GM18507 (cell line): Measurements from ENCODE around the gene CDK6.
A peak's percentile ranks its signal among the peaks of the same experiment; 100 is the strongest.
"Not testable (repeated sequence)": the region's sequence is repeated elsewhere in the genome, so short reads cannot be mapped to it uniquely, and the experiment has no call there.

Experiments
- DNase-seq: peaks from one replicate; pipeline ENCODE4 v3.0.0; 2011; ENCODE audit warnings: low read depth; ENCODE audit not compliant: insufficient read length; ENCODE audit errors: extremely low spot score
- FAIRE-seq: peaks from 2 replicates; lab custom pipeline; 2011; peaks lifted over from hg19 to GRCh38; lab: Jason Lieb, UNC

The CDK6 gene

GRCh38 chr7:92836489-92836999, at the start of gene CDK6:
CDK6 (minus strand) TSS chr7:92836573; CDS start chr7:92833323, 3,250 bp downstream.
- DNase-seq (peak; percentile 45), FAIRE-seq (peak; percentile 59)

DNA sequence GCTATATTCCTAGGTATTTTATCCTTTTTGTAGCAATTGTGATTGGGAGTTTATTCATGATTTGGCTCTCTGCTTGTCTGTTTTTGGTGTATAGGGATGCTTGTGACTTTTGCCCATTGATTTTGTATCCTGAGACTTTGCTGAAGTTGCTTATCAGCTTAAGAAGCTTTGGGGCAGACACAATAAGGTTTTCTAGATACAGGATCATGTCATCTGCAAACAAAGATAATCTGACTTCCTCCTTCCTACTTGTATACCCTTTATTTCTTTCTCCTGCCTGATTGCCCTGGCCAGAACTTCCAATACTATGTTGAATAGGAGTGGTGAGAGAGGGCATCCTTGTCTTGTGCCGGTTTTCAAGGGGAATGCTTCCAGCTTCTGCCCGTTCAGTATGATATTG, 49.7 kb upstream of the CDK6 start:
- not testable (repeated sequence) for FAIRE-seq, DNase-seq

GRCh38 chr7:92884218-92884617, 47.8 kb upstream of the CDK6 start:
- FAIRE-seq (no peak), DNase-seq (no peak)

DNA sequence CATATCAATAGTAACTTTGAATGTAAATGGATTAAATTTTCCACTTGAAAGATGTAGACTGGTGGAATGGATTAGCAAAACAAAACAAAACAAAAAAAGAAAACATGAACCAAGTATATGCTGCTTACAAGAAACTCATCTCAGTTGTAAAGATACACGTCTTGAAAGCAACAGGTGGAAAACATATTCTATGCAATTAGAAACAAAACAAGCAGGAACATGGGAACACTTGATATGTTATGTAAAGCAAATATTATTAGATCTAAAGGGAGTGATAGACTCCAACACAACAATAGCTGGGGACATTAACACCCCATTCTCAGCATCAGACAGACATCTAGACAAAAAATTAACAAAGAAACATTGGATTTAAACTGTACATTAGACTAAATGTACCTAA, 46.4 kb upstream of the CDK6 start:
- DNase-seq (no peak), FAIRE-seq (no peak)

GRCh38 chr7:92881091-92881485, 44.7 kb upstream of the CDK6 start:
- no peak for FAIRE-seq
- DNase-seq = no peak

DNA sequence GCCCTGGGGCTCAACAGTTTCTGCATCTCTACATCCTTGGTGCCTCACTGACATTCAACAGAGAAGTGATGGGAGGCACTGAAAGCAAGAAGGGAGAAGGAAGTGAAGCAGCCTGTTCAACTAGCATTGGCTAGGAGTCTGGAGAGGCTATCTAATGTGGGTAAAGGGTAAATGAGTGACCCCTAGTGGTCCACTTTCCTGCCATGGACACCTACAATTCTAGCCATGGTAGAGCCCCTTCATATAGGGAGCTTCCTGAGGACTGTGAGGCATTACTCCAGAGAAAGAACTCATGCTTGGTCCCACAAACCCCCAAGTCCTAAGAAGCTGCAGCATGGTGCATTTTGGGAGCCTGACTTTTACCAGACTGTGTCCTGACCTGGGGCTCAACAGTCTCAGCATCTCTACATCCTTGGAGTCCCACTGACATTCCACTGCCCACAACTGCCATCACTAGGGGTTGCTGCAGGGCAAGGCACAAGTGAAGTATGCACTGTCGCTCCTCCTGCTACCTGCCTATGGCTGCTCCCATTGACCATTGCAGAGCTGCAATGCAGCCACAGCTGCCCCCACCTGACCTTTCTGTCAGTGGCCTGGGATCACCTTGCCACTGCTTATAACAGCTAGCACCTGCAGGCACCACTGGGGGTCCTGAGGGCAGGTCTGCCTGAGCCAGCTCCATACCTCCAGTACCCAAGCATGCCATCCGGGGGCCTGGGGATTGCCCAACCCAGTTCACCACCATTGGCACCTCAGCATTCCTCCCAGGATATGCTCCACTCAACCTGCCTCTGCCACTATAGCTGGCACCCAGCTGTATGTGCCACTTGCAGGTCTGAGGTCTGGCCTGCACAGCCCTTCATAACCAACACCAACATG, 44.1 kb upstream of the CDK6 start:
- FAIRE-seq = peak; percentile 21
- DNase-seq = no peak

DNA sequence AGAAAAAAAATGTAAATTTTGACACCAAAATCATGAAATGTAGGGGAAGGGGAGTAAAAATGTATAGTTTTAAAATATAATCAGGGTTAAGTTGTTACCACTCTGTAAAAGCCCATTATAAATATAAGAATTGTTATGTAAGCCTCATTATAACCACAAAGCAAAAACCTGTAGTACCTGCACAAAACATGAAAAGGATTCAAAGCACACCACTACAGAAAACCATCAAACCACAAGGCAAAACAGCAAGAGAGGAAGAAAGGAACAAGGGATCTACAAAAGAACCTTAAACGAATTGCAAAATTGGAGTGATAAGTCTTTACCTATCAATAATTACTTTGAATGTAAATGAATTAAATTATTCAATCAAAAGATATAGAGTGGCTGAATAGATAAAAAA, 41.0 kb upstream of the CDK6 start:
- no peak for FAIRE-seq
- DNase-seq = no peak

DNA sequence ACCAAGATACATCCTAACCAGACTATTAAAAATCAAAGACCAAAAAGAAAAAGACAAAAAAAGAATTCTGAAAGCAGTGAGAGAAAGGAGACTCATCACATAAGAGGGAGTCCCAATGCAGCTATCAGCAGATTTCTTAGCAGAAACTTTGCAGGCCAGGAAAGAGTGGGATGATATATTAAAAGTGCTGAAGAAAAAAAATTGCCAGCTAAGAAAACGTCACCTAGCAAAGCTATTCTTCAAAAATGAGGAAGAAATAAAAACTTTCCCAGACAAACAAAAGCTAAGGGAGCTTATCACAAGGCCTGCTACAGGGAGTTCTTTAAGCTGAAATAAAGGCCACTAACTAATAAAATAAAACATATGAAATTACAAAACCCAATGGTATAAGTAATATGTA, 40.5 kb upstream of the CDK6 start:
- FAIRE-seq (no peak), DNase-seq (no peak)

DNA sequence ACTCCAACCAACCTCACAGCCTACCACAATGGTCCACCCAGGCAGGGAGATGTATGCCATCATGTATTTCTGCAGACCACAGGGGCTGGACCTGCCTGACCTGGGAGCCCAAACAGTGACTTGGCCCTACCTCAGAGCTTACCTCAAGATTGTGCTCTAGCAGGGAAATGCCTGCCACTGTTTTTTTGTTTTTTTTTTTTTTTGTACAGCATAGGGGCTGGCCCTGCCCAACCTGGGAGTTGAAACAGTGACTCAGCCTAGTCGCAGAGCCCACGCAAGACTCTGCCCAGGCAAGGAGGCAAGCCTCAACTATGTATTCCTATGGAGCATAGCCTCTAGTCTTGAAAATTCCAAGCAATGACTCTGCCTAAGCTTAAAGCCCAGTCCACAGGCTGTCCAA, 39.3 kb upstream of the CDK6 start:
- FAIRE-seq = no peak
- DNase-seq = no peak

DNA sequence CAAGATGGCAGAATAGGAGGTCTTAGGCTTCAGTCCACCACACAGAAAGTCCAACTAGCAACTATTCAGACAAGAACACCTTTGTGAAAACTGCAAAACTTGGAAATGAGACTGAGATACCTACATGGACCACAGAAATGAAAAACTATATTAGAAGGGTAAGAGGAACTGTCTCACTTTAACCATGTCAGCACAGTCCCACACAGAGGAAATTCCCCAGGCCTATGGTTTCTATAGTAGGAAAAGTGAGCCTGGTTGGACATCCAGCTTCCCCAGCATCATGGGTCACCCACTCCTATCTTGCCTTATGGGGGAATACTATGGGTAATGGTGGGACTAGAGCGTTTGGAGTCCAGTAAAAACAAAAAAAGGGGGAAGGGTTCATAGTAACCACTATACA, 38.8 kb upstream of the CDK6 start:
- no peak for DNase-seq
- FAIRE-seq = no peak

GRCh38 chr7:92874567-92874966, 38.2 kb upstream of the CDK6 start:
- DNase-seq = no peak
- no peak for FAIRE-seq

DNA sequence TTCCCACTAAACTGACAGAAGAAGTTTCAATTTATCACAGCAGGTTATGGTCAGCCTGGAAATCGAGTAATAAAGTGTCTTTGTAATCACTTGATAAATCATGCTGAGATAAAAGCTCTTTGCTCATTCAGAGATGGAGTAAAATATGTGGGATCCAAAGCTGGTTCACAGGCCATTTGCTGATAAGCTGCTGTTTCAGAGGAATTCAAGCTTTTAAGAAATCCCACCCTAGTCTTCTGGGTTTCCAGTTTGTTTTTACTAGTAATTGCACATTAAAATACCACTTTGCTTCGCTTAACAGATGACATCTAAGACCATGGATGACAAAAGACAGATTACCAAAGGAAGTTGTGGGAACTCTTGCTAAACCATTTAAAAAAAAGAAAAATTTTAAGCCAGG, 37.4 kb upstream of the CDK6 start:
- FAIRE-seq = no peak
- DNase-seq = no peak

GRCh38 chr7:92872701-92873100, 36.3 kb upstream of the CDK6 start:
- FAIRE-seq (no peak), DNase-seq (no peak)

DNA sequence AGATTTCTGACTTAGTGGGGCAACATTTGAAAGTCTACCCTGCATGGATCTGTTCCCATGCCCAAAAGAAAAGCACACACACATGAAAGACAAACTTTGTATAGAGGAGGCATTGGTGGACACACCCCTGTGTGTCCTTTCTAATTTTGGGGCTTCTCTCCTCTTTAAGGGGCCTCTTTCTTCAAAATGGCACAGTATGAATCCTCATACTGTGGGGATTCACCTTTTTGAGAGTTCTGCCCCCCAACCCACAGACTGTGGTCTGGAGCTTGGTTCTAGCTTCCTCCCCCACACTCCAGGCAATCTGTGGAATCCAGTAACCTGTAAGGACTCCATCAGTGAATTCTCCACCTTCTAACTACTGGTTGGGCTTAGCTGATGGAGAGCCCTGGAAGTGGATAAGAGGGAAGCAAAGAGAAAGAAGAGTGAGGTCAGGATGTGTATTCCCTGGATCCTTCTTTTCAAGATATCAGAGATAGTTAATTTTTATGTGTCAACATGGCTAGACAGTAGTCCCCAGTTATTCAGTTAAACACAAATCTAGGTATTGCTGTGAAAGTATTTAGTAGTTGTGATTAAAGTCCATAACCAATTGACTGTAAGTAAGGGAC, 32.4 kb upstream of the CDK6 start:
- FAIRE-seq = no peak
- no peak for DNase-seq

GRCh38 chr7:92864169-92864568, 27.8 kb upstream of the CDK6 start:
- FAIRE-seq, DNase-seq: not testable (repeated sequence)

GRCh38 chr7:92856436-92856835, 20.1 kb upstream of the CDK6 start:
- DNase-seq (no peak), FAIRE-seq (no peak)

DNA sequence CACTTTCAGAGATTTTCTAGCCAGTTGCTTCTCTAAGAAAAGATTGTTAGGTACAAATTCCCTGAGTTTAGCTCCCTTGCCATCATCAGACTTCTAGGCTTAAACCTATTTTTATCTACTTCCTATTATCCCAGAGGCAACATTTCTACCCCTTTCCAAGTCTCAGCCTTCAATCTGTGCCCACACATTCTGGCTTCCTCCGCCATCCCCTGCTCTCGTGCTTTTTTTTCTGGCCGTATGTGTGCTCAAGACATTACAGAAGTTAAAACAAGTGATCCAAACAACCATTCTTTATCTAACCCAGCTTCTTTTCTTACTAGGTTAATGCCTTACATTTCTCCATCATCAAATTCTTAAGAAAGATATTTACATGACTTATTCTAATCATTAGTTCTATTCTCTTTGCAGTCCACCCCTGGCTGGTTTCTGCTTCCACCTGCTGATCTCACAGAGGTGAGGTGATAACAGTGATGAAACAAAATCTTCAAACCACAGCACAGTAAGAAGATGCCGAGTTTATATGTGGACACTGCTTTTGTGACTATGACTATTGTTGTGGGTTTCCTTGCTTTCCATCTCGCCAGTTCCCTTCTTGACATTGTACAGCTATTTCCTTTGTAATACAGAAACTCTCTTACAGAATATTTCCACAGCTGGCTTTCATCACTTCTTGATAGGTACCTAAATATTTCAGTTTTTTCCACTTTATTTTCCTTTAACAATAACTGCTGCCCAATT, 18.3 kb upstream of the CDK6 start:
- no peak for DNase-seq
- FAIRE-seq = peak; percentile 12

GRCh38 chr7:92851732-92852131, 15.4 kb upstream of the CDK6 start:
- no peak for FAIRE-seq

GRCh38 chr7:92850516-92850915, 14.1 kb upstream of the CDK6 start:
- DNase-seq (no peak), FAIRE-seq (no peak)

More at GRCh38 chr7:92851732-92852131, 15.4 kb upstream of the CDK6 start:
- DNase-seq = no peak

DNA sequence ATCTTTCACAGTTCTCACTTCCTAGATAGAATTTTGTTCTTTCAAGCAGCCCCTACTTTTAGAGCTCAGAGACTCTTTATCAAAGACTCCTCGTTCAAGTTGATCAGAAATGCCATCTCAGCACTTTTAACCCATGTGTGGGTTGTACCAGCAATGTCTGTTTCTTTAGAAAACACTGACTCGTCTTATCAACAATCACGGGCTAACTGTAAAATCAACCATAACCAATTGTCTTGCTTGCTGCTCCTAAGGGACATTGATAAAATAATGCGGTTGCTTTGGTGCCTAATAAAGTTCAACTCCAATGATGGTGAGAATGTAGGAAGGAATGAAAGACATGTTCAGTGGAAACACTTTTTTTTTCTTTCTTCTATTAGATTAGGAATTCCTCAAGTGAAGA, 12.9 kb upstream of the CDK6 start:
- no peak for DNase-seq
- FAIRE-seq = no peak
